ENCODE data around the gene TENM4. TPM values are rescaled to one million over a fixed set of nuclear protein-coding genes. Genes with fewer than 3 reads are reported as not detected.

The TENM4 gene
- total and polyA plus RNA-seq, 11 donors, result 0.08 to 6.4 (median 1.0) TPM

- H3K36me3 ChIP-seq, result no peaks in the 10 kb centered on the region
- H3K4me1 ChIP-seq, result peaks cover 0 to 8% (median 2%) of the 10 kb centered on the region in 12 donors
- TF ChIP-seq CTCF (IDR thresholded peaks at IDR 0.05) (no peak), POLR2A (IDR thresholded peaks at IDR 0.05) (no peak)
- WGBS, 4 donors, result 53 to 94% (median 69%) methylated on average over 3 of the region's 3 CpGs
- ATAC-seq, result no peak
- H3K27ac ChIP-seq, result no peak overlapping the region
- intact Hi-C loops (cut with DNase I), result no loop called here
- H3K9me3 ChIP-seq, result no peaks in the 10 kb centered on the region
- H3K27me3 ChIP-seq, result no peaks in the 10 kb centered on the region
- no peak for DNase-seq
- no peak overlapping the region for H3K4me3 ChIP-seq
Measured at GRCh38 chr11:79168530-79169110, 272.2 kb downstream of the TENM4 start.

- Histone ChIP-seq H3K9me3 (no peaks in the 10 kb centered on the region), H3K4me1 (no peaks in the 10 kb centered on the region), H3K36me3 (no peaks in the 10 kb centered on the region), H3K27ac (no peak overlapping the region), H3K4me3 (no peak overlapping the region), H3K27me3 (no peaks in the 10 kb centered on the region)
- TF ChIP-seq CTCF (IDR thresholded peaks at IDR 0.05) (no peak), POLR2A (IDR thresholded peaks at IDR 0.05) (no peak)
- ATAC-seq (no peak), DNase-seq (no peak)
- intact Hi-C loops (cut with DNase I), result no loop called here
- 71 to 84% (median 79%) methylated on average over 3 of the region's 3 CpGs for WGBS, 4 donors
Measured at GRCh38 chr11:79167510-79168188, 273.2 kb downstream of the TENM4 start.

GRCh38 chr11:79165908-79166307 is 274.9 kb downstream of the TENM4 start:
- no peaks in the 10 kb centered on the region for H3K36me3 ChIP-seq
- 90 to 94% (median 91%) methylated on average over 2 of the region's 2 CpGs for WGBS, 4 donors
- DNase-seq (no peak), ATAC-seq (no peak)
- no peak overlapping the region for H3K27ac ChIP-seq
- H3K4me1 ChIP-seq, result no peaks in the 10 kb centered on the region
- intact Hi-C loops (cut with DNase I), result no loop called here
- TF ChIP-seq POLR2A (IDR thresholded peaks at IDR 0.05) (no peak), CTCF (IDR thresholded peaks at IDR 0.05) (no peak)
- no peak overlapping the region for H3K4me3 ChIP-seq
- no peaks in the 10 kb centered on the region for H3K27me3 ChIP-seq
- no peaks in the 10 kb centered on the region for H3K9me3 ChIP-seq

GRCh38 chr11:79160791-79161403 is 279.9 kb downstream of the TENM4 start:
- H3K4me1 ChIP-seq, result no peaks in the 10 kb centered on the region
- H3K9me3 ChIP-seq, result no peaks in the 10 kb centered on the region
- no peaks in the 10 kb centered on the region for H3K36me3 ChIP-seq
- ATAC-seq, result no peak
- no peak overlapping the region for H3K27ac ChIP-seq
- H3K4me3 ChIP-seq, result no peak overlapping the region
- no peak for DNase-seq
- 70 to 86% (median 76%) methylated on average over 5 of the region's 5 CpGs for WGBS, 4 donors
- no peaks in the 10 kb centered on the region for H3K27me3 ChIP-seq
- intact Hi-C loops (cut with DNase I), result no loop called here
- TF ChIP-seq CTCF (IDR thresholded peaks at IDR 0.05) (peak in 6 of 12 donors; percentile 14 to 43 (median 22)), POLR2A (IDR thresholded peaks at IDR 0.05) (no peak)

Measured in heart left ventricle (tissue), 16 donors.